ENCODE results near the gene SAMM50. TPM values are rescaled to one million over a fixed set of nuclear protein-coding genes. Genes with fewer than 3 reads are reported as not detected.
A peak's percentile ranks its signal among the peaks of the same experiment; 100 is the strongest.

Gene SAMM50
- total RNA-seq, 1 donor from 2014 or later, result 48.0 TPM

DNA sequence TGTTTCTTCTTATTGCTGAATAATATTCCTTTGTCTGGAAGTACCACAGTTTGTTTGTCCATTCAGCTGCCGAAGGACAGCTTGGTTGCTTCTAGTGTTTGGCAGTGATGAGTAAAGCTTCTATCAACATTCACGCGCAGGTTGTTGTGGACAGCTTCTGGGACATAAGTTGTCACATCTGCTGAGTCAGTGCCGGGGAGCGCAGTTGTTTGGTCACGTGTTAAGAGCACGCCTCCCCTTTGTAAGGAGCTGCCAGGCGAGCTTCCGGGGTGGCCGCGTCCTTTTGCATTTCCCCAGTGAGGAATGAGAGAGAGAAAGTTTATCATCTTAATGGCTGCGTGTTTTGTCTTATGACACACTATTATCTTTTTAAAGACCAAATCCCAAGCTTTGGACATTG lies 30.3 kb downstream of the SAMM50 start:
- Mint-ChIP-seq H3K4me3 (ENCODE audit: unreplicated experiment) (no peak overlapping the region), H3K9me3 (ENCODE audit: unreplicated experiment) (no peaks in the 10 kb centered on the region), H3K4me1 (ENCODE audit: low read depth, unreplicated experiment) (no peaks in the 10 kb centered on the region), H3K27ac (ENCODE audit: unreplicated experiment) (no peak overlapping the region), H3K27me3 (ENCODE audit: unreplicated experiment) (peaks cover 3% of the 10 kb centered on the region), H3K36me3 (ENCODE audit: unreplicated experiment) (no peaks in the 10 kb centered on the region)
- DNase-seq, result no peak
- TF ChIP-seq, protein P1, sequence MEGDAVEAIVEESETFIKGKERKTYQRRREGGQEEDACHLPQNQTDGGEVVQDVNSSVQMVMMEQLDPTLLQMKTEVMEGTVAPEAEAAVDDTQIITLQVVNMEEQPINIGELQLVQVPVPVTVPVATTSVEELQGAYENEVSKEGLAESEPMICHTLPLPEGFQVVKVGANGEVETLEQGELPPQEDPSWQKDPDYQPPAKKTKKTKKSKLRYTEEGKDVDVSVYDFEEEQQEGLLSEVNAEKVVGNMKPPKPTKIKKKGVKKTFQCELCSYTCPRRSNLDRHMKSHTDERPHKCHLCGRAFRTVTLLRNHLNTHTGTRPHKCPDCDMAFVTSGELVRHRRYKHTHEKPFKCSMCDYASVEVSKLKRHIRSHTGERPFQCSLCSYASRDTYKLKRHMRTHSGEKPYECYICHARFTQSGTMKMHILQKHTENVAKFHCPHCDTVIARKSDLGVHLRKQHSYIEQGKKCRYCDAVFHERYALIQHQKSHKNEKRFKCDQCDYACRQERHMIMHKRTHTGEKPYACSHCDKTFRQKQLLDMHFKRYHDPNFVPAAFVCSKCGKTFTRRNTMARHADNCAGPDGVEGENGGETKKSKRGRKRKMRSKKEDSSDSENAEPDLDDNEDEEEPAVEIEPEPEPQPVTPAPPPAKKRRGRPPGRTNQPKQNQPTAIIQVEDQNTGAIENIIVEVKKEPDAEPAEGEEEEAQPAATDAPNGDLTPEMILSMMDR (IDR thresholded peaks at IDR 0.05; ENCODE audit: partially characterized antibody, unreplicated experiment), result no peak

DNA sequence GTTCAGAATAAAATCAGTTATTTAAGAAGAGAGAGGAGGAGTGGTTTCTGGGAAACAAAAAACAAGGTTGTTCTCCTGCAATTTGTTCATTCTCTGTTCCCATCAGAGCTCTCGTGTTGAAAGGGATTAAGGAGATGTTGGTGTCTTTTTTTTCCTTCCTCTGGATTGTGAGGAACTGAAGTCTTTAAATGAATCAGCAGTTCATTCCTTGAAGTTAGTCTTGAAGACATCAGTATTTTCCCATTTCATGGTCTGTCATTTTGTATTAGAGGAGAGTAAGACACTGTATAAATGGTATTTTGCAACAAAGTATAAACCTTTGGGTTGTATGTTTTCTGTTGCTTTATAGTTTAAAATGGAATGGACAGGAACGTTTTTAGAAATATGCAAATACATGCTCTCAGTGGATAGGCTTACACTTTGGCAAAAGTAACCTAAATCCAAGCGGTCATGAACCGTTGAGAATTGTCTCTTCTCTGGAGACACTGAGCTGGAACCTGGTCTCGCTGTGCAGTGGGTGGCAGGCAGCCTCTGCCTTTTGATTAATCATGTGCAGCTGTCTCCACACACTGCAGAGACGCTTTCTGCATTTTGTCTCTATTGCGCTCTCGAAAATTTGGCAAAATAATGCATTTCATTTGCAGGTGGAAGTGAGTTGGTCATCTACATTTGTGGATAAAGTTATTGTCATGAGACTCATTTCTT lies 33.0 kb downstream of the SAMM50 start:
- no peaks in the 10 kb centered on the region for H3K36me3 Mint-ChIP-seq (ENCODE audit: unreplicated experiment)
- peaks cover 10% of the 10 kb centered on the region for H3K4me1 Mint-ChIP-seq (ENCODE audit: low read depth, unreplicated experiment)
- H3K27ac Mint-ChIP-seq (ENCODE audit: unreplicated experiment), result no peak overlapping the region
- H3K9me3 Mint-ChIP-seq (ENCODE audit: unreplicated experiment), result no peaks in the 10 kb centered on the region
- no peak overlapping the region for H3K4me3 Mint-ChIP-seq (ENCODE audit: unreplicated experiment)
- no peak for DNase-seq
- TF ChIP-seq, protein P1 (IDR thresholded peaks at IDR 0.05; ENCODE audit: partially characterized antibody, unreplicated experiment), result no peak
- peaks cover 3% of the 10 kb centered on the region for H3K27me3 Mint-ChIP-seq (ENCODE audit: unreplicated experiment)

DNA sequence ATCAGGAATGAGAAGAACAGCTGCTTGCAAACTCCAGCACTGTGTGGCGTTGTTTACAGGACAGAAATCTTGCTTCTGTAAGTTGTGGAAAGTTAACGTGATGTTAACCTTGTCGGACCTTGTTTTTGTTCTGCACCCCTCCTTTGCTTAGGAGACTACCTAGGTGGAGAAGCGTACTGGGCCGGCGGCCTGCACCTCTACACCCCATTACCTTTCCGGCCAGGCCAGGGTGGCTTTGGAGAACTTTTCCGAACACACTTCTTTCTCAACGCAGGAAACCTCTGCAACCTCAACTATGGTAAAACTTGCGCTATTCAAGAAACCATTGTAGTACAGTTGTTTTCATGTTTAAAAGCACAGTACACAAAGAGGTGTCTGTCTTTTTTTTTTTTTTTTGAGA lies 33.7 kb downstream of the SAMM50 start:
- H3K9me3 Mint-ChIP-seq (ENCODE audit: unreplicated experiment), result no peaks in the 10 kb centered on the region
- peaks cover 3% of the 10 kb centered on the region for H3K27me3 Mint-ChIP-seq (ENCODE audit: unreplicated experiment)
- TF ChIP-seq, protein P1 (IDR thresholded peaks at IDR 0.05; ENCODE audit: partially characterized antibody, unreplicated experiment), result no peak
- H3K36me3 Mint-ChIP-seq (ENCODE audit: unreplicated experiment), result no peaks in the 10 kb centered on the region
- no peak for DNase-seq
- peaks cover 17% of the 10 kb centered on the region for H3K4me1 Mint-ChIP-seq (ENCODE audit: low read depth, unreplicated experiment)
- H3K4me3 Mint-ChIP-seq (ENCODE audit: unreplicated experiment), result no peak overlapping the region
- no peak overlapping the region for H3K27ac Mint-ChIP-seq (ENCODE audit: unreplicated experiment)

DNA sequence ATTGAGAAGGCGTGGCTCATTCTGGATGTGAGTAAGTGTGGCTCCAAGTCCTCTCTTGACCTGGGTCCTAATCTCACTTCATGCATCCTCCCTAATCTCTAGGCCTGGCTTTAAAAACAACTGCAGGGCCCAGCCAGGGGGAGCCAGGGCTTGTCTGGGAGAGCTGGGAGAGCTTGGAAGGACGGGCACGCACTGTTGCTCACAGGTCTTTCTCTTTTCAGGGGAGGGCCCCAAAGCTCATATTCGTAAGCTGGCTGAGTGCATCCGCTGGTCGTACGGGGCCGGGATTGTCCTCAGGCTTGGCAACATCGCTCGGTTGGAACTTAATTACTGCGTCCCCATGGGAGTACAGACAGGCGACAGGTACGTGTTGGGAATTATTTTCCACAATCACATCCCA lies 34.8 kb downstream of the SAMM50 start:
- DNase-seq, result no peak
- no peak overlapping the region for H3K27ac Mint-ChIP-seq (ENCODE audit: unreplicated experiment)
- H3K36me3 Mint-ChIP-seq (ENCODE audit: unreplicated experiment), result no peaks in the 10 kb centered on the region
- no peak overlapping the region for H3K4me3 Mint-ChIP-seq (ENCODE audit: unreplicated experiment)
- TF ChIP-seq, protein P1 (IDR thresholded peaks at IDR 0.05; ENCODE audit: partially characterized antibody, unreplicated experiment), result no peak
- H3K27me3 Mint-ChIP-seq (ENCODE audit: unreplicated experiment), result peaks cover 3% of the 10 kb centered on the region
- no peaks in the 10 kb centered on the region for H3K9me3 Mint-ChIP-seq (ENCODE audit: unreplicated experiment)
- peaks cover 18% of the 10 kb centered on the region for H3K4me1 Mint-ChIP-seq (ENCODE audit: low read depth, unreplicated experiment)

DNA sequence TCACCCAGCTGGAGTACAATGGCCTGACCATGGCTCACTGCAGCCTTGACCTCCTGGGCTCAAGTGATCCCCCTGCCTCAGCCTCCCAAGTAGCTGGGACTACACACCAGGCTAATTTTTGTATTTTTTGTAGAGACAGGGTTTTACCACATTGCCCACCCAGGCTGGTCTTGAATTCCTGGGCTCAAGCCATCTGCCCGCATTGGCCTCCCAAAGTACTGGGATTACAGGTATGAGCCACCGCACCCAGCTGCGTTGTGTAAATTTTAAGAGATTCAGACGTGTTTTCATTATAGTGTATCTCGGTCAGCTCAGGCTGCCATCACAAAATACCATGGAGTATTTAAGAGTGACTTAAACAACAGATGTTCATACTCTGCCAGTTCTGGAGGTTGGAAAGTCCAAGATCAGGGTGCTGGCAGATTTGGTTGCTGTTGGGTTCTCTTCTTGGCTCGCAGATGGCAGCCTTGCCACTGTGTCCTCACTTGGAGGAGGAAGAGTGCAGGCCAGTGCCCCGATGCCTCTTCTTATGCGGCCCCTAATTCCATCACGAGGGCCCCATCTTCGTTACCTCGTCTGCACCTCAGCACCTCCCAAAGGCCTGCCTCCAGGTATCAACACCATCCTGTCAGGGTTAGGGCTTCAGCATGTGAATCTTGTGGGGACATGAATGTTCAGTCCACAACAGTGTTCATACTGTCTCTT lies 36.2 kb downstream of the SAMM50 start:
- Mint-ChIP-seq H3K36me3 (ENCODE audit: unreplicated experiment) (no peaks in the 10 kb centered on the region), H3K27me3 (ENCODE audit: unreplicated experiment) (peaks cover 3% of the 10 kb centered on the region), H3K9me3 (ENCODE audit: unreplicated experiment) (no peaks in the 10 kb centered on the region), H3K27ac (ENCODE audit: unreplicated experiment) (peak overlapping the region; percentile 54), H3K4me3 (ENCODE audit: unreplicated experiment) (no peak overlapping the region), H3K4me1 (ENCODE audit: low read depth, unreplicated experiment) (peaks cover 18% of the 10 kb centered on the region)
- no peak for DNase-seq
- TF ChIP-seq, protein P1 (IDR thresholded peaks at IDR 0.05; ENCODE audit: partially characterized antibody, unreplicated experiment), result no peak

Data from glutamatergic neuron (in vitro differentiated cells).